Measurements from ENCODE around the gene SYT1. TPM values are rescaled to one million over a fixed set of nuclear protein-coding genes. Genes with fewer than 3 reads are reported as not detected.
"Not testable (repeated sequence)": the region's sequence is repeated elsewhere in the genome, so short reads cannot be mapped to it uniquely, and the experiment has no call there.

Gene SYT1
- total and polyA plus RNA-seq, 9 donors: 0.45 to 18.3 (median 9.7) TPM

- WGBS, 3 donors: 89 to 94% (median 90%) methylated on average over 9 of the region's 9 CpGs
These were observed 338.6 kb downstream of the SYT1 start for GRCh38 chr12:79203058-79203647.

GRCh38 chr12:79206871-79207270 lies 342.3 kb downstream of the SYT1 start:
- Histone ChIP-seq H3K36me3 (no peaks in the 10 kb centered on the region), H3K4me1 (ENCODE audit: insufficient read depth) (no peaks in the 10 kb centered on the region), H3K27ac (no peak overlapping the region), H3K27me3 (no peaks in the 10 kb centered on the region), H3K4me3 (no peak overlapping the region), H3K9me3 (no peaks in the 10 kb centered on the region)
- WGBS, 3 donors: 94 to 97% (median 96%) methylated on average over 1 of the region's 1 CpG
- no peak for DNase-seq
- TF ChIP-seq EP300 (IDR thresholded peaks at IDR 0.05) (no peak), POLR2A (IDR thresholded peaks at IDR 0.05) (no peak), CTCF (IDR thresholded peaks at IDR 0.05) (no peak)
- intact Hi-C loops (cut with DNase I): no loop called here

More at GRCh38 chr12:79203058-79203647, 338.6 kb downstream of the SYT1 start:
- intact Hi-C loops (cut with DNase I): no loop called here
- Histone ChIP-seq H3K9me3 (no peaks in the 10 kb centered on the region), H3K4me1 (ENCODE audit: insufficient read depth) (no peaks in the 10 kb centered on the region), H3K4me3 (no peak overlapping the region), H3K27ac (no peak overlapping the region), H3K36me3 (no peaks in the 10 kb centered on the region), H3K27me3 (no peaks in the 10 kb centered on the region)
- DNase-seq: no peak
- TF ChIP-seq POLR2A (IDR thresholded peaks at IDR 0.05): no peak
- no peak for TF ChIP-seq CTCF (IDR thresholded peaks at IDR 0.05)
- no peak for TF ChIP-seq EP300 (IDR thresholded peaks at IDR 0.05)

- H3K9me3 ChIP-seq; H3K36me3 ChIP-seq; H3K27ac ChIP-seq; H3K4me1 ChIP-seq (ENCODE audit: insufficient read depth); H3K4me3 ChIP-seq; intact Hi-C loops (cut with DNase I); H3K27me3 ChIP-seq; DNase-seq: not testable (repeated sequence)
- WGBS, 3 donors: 92 to 98% (median 96%) methylated on average over 3 of the region's 3 CpGs
These were observed 345.8 kb downstream of the SYT1 start for GRCh38 chr12:79210403-79210802.

- H3K27me3 ChIP-seq: no peaks in the 10 kb centered on the region
- no peak for DNase-seq
- no peaks in the 10 kb centered on the region for H3K9me3 ChIP-seq
- no peaks in the 10 kb centered on the region for H3K4me1 ChIP-seq (ENCODE audit: insufficient read depth)
- no peak for TF ChIP-seq POLR2A (IDR thresholded peaks at IDR 0.05)
- no peak for TF ChIP-seq CTCF (IDR thresholded peaks at IDR 0.05)
- TF ChIP-seq EP300 (IDR thresholded peaks at IDR 0.05): no peak
- H3K27ac ChIP-seq: no peak overlapping the region
- 81 to 86% (median 83%) methylated on average over 6 of the region's 6 CpGs for WGBS, 3 donors
- H3K4me3 ChIP-seq: no peak overlapping the region
- intact Hi-C loops (cut with DNase I): no loop called here
- H3K36me3 ChIP-seq: no peaks in the 10 kb centered on the region
These were observed 352.7 kb downstream of the SYT1 start for GRCh38 chr12:79217306-79217705.

- intact Hi-C loops (cut with DNase I): no loop called here
- no peak overlapping the region for H3K27ac ChIP-seq
- no peak for DNase-seq
- no peaks in the 10 kb centered on the region for H3K27me3 ChIP-seq
- no peak overlapping the region for H3K4me3 ChIP-seq
- H3K9me3 ChIP-seq: no peaks in the 10 kb centered on the region
- no peaks in the 10 kb centered on the region for H3K36me3 ChIP-seq
- TF ChIP-seq CTCF (IDR thresholded peaks at IDR 0.05) (no peak), POLR2A (IDR thresholded peaks at IDR 0.05) (no peak), EP300 (IDR thresholded peaks at IDR 0.05) (no peak)
- H3K4me1 ChIP-seq (ENCODE audit: insufficient read depth): no peaks in the 10 kb centered on the region
- WGBS, 3 donors: 89 to 100% (median 89%) methylated on average over 1 of the region's 1 CpG
These were observed 358.6 kb downstream of the SYT1 start for GRCh38 chr12:79223210-79223609.
